AG20443 (cell line): ENCODE measurements around the gene TFEB.

Experiments
- DNase-seq: peaks from one replicate; pipeline ENCODE4 v3.0.0; 2012; ENCODE audit warnings: low spot score, mixed read lengths

TFEB gene

GRCh38 chr6:41674231-41675000, 61.0 kb downstream of the TFEB start:
- no peak for DNase-seq

- DNase-seq, result no peak
These were observed 61.8 kb downstream of the TFEB start for GRCh38 chr6:41673704-41674000.

GRCh38 chr6:41672816-41673703, 62.3 kb downstream of the TFEB start:
- DNase-seq, result no peak

DNA sequence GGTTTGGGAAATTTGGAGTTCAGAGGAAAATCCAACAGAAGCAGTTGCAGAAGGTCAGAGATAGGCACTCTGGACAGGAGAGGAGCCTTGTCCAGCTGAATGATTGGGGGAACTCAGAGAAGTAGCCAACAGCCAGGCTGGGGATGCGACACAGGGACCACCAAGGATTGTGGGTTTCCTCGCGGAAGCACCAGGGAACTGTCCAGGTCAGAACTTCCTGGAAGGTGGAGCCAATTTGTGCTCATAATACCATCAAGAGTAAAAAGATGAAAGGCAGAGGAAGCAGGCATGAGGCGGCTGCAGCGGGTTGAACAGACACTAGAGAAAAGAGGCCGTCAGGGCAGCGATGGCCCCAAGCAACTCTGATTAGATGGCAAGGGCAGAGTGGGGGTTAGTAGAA, 63.4 kb downstream of the TFEB start:
- DNase-seq, result no peak

DNA sequence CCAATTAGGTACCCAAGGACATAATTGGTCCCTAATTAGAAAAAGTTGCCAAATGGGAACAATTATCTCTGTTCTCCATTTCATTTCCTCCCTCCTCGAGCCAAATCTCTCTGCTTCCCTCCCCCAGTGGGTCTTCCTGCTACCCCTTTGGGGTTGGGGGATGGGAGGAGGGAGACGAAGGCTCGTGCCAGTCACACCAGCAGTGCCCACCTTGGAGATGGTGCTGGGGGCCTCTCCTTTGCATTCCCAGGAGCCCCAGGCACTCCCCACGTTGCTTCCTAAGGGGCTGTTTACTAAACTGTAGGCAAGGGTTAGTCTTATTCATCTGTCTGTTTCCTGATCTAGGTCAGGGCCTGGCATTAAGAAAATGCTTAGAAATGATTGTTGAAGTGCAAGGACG, 64.0 kb downstream of the TFEB start:
- no peak for DNase-seq

GRCh38 chr6:41670703-41671360, 64.6 kb downstream of the TFEB start:
- no peak for DNase-seq

DNA sequence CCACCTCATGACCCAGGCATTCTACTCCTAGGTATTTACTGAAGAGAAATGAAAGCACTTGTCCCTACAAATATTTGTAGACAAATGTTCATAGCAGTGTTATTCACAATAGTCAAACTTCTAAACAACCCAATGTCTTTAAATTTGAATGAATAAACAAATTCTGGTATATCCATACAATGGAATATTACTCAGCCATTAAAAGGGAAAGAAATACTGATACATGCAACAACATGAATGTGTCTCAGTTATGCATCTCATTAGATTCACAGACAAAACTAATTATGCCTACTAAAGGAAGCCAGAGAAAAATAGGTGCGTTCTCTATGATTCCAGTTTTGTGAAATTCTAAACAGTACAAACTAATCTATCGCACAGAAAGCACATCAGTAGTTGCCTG, 66.4 kb downstream of the TFEB start:
- no peak for DNase-seq

DNA sequence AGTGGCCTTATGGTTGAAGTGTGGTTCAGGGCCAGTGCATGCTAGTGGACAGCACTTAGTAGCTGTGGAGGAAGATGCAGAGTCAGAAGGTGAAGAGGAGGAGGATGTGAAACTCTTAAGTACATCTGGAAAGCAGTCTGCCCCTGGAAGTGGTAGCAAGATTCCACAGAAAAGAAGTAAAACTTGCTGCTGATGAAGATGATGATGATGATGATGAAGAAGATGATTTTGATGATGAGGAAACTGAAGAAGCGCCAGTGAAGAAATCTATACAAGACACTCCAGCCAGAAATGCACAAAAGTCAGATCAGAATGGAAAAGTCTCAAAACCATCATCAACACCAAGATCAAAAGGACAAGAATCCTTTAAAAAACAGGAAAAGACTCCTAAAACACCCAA, 68.2 kb downstream of the TFEB start:
- DNase-seq, result no peak

GRCh38 chr6:41664271-41664670, 71.1 kb downstream of the TFEB start:
- DNase-seq, result no peak

DNA sequence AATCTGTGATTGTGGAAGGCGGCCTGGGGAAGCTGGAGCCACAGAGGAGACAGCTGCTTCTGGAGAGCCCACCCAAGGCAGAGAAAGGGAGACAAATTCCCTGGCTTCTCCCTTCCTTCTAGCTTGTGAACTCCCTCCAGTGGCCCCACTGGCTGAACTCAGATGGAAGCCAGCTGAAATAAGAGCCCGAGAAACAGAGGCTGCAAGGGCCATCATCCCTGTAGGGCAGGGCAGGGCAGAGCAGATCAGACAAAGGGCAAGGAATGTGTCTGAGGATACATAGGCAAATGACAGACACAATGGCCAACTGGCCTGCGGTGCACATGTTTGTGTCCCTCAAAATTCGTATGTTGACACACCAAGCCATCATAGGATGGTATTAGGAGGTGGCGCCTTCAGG, 71.8 kb downstream of the TFEB start:
- DNase-seq, result no peak

- no peak for DNase-seq
These were observed 75.5 kb downstream of the TFEB start for GRCh38 chr6:41659935-41660334.

- no peak for DNase-seq
These were observed 76.8 kb downstream of the TFEB start for GRCh38 chr6:41658636-41659035.

DNA sequence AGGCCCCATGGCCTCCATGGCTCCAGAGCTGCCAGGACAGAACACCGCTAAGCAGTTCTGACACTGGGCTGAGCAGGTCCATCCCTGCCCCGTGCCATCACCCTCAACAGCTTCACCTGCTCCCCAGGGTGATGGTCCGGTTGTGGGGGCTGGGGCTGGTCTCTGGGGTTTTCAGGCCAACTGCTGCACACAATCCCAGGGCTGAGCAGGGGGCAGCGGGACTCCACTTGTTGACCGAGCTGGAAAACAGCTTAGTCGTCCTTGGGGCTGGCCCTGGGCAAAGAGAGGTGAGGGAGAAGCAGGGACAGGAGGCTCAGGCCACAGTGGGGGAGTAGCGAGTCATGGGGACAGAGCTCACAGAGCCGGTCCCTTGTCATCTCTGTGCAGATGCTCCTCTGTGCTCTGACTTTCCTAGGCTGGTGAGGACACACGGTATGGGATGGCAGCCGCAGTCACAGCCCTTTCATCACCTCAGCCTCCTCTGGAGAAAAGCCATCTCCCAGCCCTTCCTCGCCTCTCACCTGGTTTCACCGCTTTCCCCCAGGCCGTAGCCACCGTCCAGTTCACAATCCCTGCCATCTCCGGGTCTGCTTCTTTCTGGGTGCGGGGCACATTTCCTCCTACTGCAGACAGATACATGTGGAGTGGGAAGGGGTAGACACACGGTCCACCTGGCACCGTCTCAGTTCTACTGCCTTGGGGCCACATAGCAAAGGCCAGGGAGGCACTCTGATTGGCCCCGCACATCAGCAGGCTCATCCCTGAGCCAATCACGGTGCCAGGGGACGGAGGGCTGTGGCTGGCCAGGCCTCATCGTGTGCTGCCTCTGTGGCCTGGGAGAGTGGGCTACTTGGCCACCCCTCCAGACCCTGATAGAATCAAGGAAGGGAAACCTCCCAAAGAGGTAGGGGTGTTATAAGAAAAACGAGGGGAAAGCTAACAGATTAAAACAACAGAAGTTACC, 78.0 kb downstream of the TFEB start:
- no peak for DNase-seq

DNA sequence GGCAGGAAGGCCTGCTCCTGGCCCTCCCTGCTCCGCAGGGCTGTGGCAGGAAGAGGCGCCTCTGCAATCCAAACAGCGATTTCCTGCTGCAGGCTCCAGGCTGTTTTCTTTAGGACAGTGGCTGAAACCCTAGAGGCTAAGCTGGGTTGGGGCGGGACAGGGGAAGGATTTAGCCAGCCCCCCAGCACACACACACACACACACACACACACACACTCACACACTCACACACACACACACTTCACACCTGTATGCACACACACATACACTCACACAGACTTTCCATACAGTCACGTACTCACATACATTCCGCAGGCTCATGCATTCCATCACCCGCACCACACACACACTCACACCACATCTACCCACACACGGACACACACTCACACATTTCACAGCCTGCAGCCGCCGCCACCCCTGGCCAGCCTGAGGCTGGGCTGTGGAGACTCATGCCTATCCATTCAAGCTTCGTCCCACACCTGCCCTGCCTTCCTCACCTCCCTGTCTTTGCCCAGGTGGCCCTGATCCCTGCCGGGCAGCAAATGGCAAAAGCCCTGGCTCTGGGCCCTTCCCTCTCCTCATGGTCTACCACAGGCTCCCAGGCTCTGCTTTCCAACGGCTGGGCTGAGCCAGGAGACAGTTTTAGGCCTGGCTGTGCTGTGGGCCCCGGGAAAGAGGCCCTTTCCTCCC, 79.3 kb downstream of the TFEB start:
- DNase-seq, result no peak

- DNase-seq, result no peak
These were observed 79.8 kb downstream of the TFEB start for GRCh38 chr6:41655646-41656001.

- DNase-seq, result no peak
These were observed 80.2 kb downstream of the TFEB start for GRCh38 chr6:41655176-41655575.

- DNase-seq, result no peak
These were observed 80.7 kb downstream of the TFEB start for GRCh38 chr6:41654698-41655151.

DNA sequence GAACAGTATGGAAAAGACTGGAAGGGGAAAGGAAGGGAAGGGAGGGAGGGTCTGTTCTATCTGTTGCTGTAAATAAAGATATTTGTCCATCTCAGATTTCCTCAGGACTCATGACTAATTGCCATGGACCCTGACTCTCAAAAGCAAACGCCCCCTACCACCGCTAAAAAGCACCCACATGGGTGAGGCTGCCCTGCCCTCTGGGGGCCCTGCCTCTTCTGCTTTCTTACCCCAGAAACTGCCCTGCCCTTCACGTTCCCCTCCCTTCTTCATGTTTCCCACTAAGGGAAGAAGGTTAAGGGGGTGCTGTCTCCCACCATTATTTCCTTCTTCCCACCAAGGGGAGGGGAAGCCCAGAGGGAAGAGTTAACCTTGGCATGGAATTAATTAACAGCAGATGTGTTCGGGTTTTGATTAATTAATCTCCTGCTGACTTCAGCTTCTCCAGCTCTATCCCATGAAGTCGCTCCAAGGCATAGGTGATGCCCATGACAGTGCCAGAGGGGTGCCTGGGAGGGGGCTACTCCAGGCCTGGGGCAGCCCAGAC, 81.2 kb downstream of the TFEB start:
- DNase-seq, result no peak

GRCh38 chr6:41653691-41654090, 81.7 kb downstream of the TFEB start:
- DNase-seq, result no peak

DNA sequence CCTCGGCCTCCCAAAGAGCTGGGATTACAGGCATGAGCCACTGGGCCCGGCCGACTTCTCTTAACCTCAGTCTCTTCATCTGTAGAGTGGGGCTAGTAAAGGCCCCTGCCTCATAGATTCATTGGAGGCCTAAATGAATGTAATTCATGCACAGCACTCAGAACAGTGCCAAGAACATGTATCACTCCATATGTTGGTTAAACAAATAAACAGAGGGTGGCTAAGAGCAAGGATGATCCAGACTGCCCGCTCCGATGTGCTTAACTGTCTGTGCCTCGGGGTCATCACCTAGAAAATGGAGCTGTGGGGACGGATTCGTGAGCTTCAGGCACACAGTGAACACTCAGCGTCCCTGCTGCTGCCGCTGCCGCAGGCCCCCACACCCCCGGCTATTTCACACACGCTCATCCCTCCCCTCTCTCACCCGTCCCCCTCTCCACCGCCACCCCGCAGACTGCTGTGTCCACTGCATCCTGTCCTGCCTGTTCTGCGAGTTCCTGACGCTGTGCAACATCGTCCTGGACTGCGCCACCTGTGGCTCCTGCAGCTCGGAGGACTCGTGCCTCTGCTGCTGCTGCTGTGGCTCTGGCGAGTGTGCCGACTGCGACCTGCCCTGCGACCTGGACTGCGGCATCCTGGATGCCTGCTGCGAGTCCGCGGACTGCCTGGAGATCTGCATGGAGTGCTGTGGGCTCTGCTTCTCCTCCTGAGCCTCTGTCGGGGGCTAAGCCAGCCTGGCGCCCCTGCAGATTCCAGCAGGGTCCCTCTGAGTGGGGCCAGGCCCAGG, 82.3 kb downstream of the TFEB start:
- DNase-seq, result no peak
